Measurements from ENCODE around the gene RPE65. TPM values are rescaled to one million over a fixed set of nuclear protein-coding genes. Genes with fewer than 3 reads are reported as not detected.
A peak's percentile ranks its signal among the peaks of the same experiment; 100 is the strongest.

The RPE65 gene
- total and polyA plus RNA-seq, 2 of the 4 experiments (the other 2 are of a cell fraction) = under 0.01 TPM; not detected in 1

DNA sequence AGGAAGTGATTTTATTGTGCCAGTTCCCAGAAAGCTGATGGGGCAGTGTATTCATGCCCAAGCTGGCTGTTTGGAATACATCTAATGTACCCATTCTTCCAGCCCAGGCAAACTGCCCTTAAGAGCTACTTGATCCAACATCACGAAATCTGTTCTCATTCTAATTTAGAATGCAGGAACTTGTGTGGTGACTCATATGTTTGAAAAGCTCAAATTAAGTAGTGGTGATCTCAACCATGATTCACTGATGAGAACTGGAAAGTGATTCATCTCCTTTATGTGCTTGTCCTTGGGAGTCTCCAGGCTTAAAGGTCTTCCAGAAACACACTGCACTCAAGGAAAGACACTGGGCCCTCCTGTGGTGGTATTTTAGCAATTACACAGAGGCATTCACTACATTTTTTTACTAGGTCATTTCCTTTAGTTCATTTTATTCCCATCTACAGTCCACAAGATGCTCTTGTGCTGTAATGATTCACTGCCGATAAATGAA is 65.4 kb downstream of the RPE65 start:
- H2BK20ac ChIP-seq (ENCODE audit: low read depth, low read length) = peak overlapping the region; percentile 95
- H4K20me1 ChIP-seq (ENCODE audit: insufficient read depth, low read length) = no peaks in the 10 kb centered on the region
- no peak overlapping the region for H3K4me3 ChIP-seq (ENCODE audit: insufficient read depth, low read depth, low read length)
- no peaks in the 10 kb centered on the region for H3K9me3 ChIP-seq (ENCODE audit: control insufficient read depth, insufficient read depth, low read length)
- peak overlapping the region; percentile 68 for H3K27ac ChIP-seq (ENCODE audit: insufficient read depth, low read length)
- peak overlapping the region; percentile 88 for H2AK5ac ChIP-seq (ENCODE audit: low read depth, low read length)
- H3K4ac ChIP-seq (ENCODE audit: low read depth, low read length) = peak overlapping the region; percentile 87
- peaks cover 7% of the 10 kb centered on the region; the same call in 1 of the 2 replicates for H3K4me1 ChIP-seq (ENCODE audit: control insufficient read depth, insufficient read depth, low read length)
- in situ Hi-C loops (cut with MboI; ENCODE audit: low sequenced_read_pairs) (no loop called here), intact Hi-C loops (cut with micrococcal nuclease) (loop anchor here (1.0 to 2.0 kb wide), 2 partner anchors 58 to 152 kb away; partner anchors contain the start of gene WLS), dilution Hi-C loops (cut with HindIII; ENCODE audit: low sequenced_read_pairs, unreplicated experiment) (no loop called here)
- peak overlapping the region; percentile 39; the same call in 1 of the 2 replicates for H4K5ac ChIP-seq (ENCODE audit: low read depth, low read length)
- H2BK15ac ChIP-seq (ENCODE audit: low read depth, low read length) = peak overlapping the region; percentile 85; the same call in 1 of the 3 replicates
- H3K4me2 ChIP-seq (ENCODE audit: low read depth, low read length) = peak overlapping the region; percentile 34; the same call in 1 of the 2 replicates
- H3K9ac ChIP-seq (ENCODE audit: low read depth, low read length) = no peak overlapping the region
- ChIA-PET CTCF (interaction anchor here (0.6 to 1.3 kb wide), 5 partner anchors 14 to 267 kb away, joined by 3 to 4 read pairs (median 3); no protein-coding TSS in a partner anchor), POLR2A (ENCODE audit: unreplicated experiment) (no interaction called here)
- ATAC-seq (ENCODE audit: low read depth) = peak; percentile 97
- H3K56ac ChIP-seq (ENCODE audit: extremely low read depth, insufficient read depth, low read length) = peak overlapping the region; percentile 80
- H3K27me3 ChIP-seq (ENCODE audit: control insufficient read depth, insufficient read depth, low read length) = no peaks in the 10 kb centered on the region
- no peaks in the 10 kb centered on the region for H3K79me1 ChIP-seq (ENCODE audit: low read depth in 1 of 2, low read length in 2 of 2)
- WGBS, 2 experiments (ENCODE audit: extremely low coverage in 2 of 2, insufficient read length in 1 of 2) = no CpG with 5 or more reads among the region's 2 CpGs
- BruUV-seq (replicated peaks) = no TSS peak
- peak overlapping the region; percentile 96 for H2BK120ac ChIP-seq (ENCODE audit: low read depth, low read length)
- peak overlapping the region; percentile 48 to 80; a peak in 3 of 4 replicates for H4K8ac ChIP-seq (ENCODE audit: low read depth in 2 of 2, low read length in 2 of 2)
- H3K23ac ChIP-seq (ENCODE audit: low read depth, low read length) = peak overlapping the region; percentile 87; the same call in 1 of the 2 replicates
- peak overlapping the region; percentile 93; the same call in 1 of the 2 replicates for H3K18ac ChIP-seq (ENCODE audit: low read depth, low read length)
- no peak overlapping the region for H2AFZ ChIP-seq (replicated peaks; ENCODE audit: low read length, poor library complexity)
- peak; percentile 100 for DNase-seq
- peak overlapping the region; percentile 91 for H2BK5ac ChIP-seq (ENCODE audit: low read depth, low read length, poor library complexity, severe bottlenecking)
- H3K36me3 ChIP-seq (ENCODE audit: control insufficient read depth, insufficient read depth, low read length) = no peaks in the 10 kb centered on the region
- H3K9me1 ChIP-seq (ENCODE audit: insufficient read depth, low read length) = 0 out of 2 replicates have a peak, but pooled peaks cover 5% of the 10 kb centered on the region
- peak overlapping the region; percentile 74 for H3K14ac ChIP-seq (replicated peaks; ENCODE audit: low read depth, low read length)
- H2AK9ac ChIP-seq (replicated peaks; ENCODE audit: low read depth, low read length, poor library complexity) = no peak overlapping the region
- peak overlapping the region; percentile 89 for H4K91ac ChIP-seq (ENCODE audit: insufficient read depth, low read depth, low read length)
- TF ChIP-seq SMC3 (IDR thresholded peaks at IDR 0.05; ENCODE audit: low read depth, low read length) (peak; percentile 66), RCOR1 (IDR thresholded peaks at IDR 0.05; ENCODE audit: insufficient replicate concordance, low read length) (peak; percentile 94), MXI1 (IDR thresholded peaks at IDR 0.05; ENCODE audit: borderline replicate concordance, low read depth, low read length) (no peak), CHD1 (IDR thresholded peaks at IDR 0.05; ENCODE audit: low read depth, low read length) (no peak), NFE2L2 (IDR thresholded peaks at IDR 0.05; ENCODE audit: low read depth, low read length) (0 out of 2 replicates have a peak, but pooled peaks have one; percentile 6), RFX5 (IDR thresholded peaks at IDR 0.05; ENCODE audit: low read depth, low read length) (no peak), MAZ (IDR thresholded peaks at IDR 0.05; ENCODE audit: borderline replicate concordance, low read depth, low read length) (no peak), FOS (IDR thresholded peaks at IDR 0.05; ENCODE audit: low read depth, low read length) (peak; percentile 100), MAFK (IDR thresholded peaks at IDR 0.05; ENCODE audit: low read depth, low read length) (peak; percentile 13; the same call in 1 of the 2 replicates), POLR2A (IDR thresholded peaks at IDR 0.05; ENCODE audit: low read depth, low read length) (no peak), RAD21 (IDR thresholded peaks at IDR 0.05; ENCODE audit: low read length) (peak; percentile 63), BHLHE40 (IDR thresholded peaks at IDR 0.05; ENCODE audit: low read depth, low read length) (peak; percentile 76)
- TF ChIP-seq, protein P1, sequence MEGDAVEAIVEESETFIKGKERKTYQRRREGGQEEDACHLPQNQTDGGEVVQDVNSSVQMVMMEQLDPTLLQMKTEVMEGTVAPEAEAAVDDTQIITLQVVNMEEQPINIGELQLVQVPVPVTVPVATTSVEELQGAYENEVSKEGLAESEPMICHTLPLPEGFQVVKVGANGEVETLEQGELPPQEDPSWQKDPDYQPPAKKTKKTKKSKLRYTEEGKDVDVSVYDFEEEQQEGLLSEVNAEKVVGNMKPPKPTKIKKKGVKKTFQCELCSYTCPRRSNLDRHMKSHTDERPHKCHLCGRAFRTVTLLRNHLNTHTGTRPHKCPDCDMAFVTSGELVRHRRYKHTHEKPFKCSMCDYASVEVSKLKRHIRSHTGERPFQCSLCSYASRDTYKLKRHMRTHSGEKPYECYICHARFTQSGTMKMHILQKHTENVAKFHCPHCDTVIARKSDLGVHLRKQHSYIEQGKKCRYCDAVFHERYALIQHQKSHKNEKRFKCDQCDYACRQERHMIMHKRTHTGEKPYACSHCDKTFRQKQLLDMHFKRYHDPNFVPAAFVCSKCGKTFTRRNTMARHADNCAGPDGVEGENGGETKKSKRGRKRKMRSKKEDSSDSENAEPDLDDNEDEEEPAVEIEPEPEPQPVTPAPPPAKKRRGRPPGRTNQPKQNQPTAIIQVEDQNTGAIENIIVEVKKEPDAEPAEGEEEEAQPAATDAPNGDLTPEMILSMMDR (conservative IDR thresholded peaks at IDR 0.05; ENCODE audit: low read depth, low read length) = peak; percentile 60
- TF ChIP-seq, protein P2, sequence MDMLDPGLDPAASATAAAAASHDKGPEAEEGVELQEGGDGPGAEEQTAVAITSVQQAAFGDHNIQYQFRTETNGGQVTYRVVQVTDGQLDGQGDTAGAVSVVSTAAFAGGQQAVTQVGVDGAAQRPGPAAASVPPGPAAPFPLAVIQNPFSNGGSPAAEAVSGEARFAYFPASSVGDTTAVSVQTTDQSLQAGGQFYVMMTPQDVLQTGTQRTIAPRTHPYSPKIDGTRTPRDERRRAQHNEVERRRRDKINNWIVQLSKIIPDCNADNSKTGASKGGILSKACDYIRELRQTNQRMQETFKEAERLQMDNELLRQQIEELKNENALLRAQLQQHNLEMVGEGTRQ (IDR thresholded peaks at IDR 0.05; ENCODE audit: low read depth, low read length) = no peak
- TF ChIP-seq, protein P3, sequence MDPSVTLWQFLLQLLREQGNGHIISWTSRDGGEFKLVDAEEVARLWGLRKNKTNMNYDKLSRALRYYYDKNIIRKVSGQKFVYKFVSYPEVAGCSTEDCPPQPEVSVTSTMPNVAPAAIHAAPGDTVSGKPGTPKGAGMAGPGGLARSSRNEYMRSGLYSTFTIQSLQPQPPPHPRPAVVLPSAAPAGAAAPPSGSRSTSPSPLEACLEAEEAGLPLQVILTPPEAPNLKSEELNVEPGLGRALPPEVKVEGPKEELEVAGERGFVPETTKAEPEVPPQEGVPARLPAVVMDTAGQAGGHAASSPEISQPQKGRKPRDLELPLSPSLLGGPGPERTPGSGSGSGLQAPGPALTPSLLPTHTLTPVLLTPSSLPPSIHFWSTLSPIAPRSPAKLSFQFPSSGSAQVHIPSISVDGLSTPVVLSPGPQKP (IDR thresholded peaks at IDR 0.05; ENCODE audit: borderline replicate concordance, low read depth, low read length) = no peak

Measured in IMR-90 (cell line).